ENCODE results near the gene ALDH2. TPM values are rescaled to one million over a fixed set of nuclear protein-coding genes. Genes with fewer than 3 reads are reported as not detected.

ALDH2 gene
- polyA plus RNA-seq, 1 donor (not counting 4 experiments of a cell fraction or from before 2014, with no cell fraction given): 33.8 TPM

DNA sequence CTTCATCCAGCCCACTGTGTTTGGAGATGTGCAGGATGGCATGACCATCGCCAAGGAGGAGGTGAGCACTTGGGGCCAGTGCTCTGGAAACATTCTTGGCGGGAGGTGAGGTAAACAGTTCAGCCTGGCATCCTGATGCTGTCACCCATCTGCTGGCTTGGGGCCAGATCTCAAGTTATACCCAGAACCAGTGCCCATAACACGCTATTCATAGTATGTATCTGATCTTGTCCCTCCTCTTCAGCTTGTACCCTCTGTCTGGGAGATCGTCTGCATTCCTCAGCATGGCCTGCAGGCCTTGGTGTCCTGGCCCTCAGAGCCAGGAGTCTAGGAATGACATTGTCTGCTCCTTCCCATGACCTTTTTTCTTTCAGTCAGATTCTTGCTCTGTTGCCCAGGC, 31.4 kb downstream of the ALDH2 start:
- TF ChIP-seq CTCF (optimal IDR thresholded peaks at IDR 0.05 in 1 of 3, IDR thresholded peaks at IDR 0.05 in 1 of 3, conservative IDR thresholded peaks at IDR 0.05 in 1 of 3; ENCODE audit: extremely low read depth in 1 of 3, insufficient read depth in 2 of 3, low read length in 3 of 3) (no peak), EZH2 (IDR thresholded peaks at IDR 0.05; ENCODE audit: low read length) (no peak)
- Histone ChIP-seq H3K9me3 (ENCODE audit: control insufficient read depth, low read depth, low read length) (no peaks in the 10 kb centered on the region), H3K4me1 (ENCODE audit: control insufficient read depth, extremely low read depth, insufficient read depth, low read length) (no peaks in the 10 kb centered on the region), H3K27ac (ENCODE audit: control insufficient read depth, insufficient read depth, low read length) (no peak overlapping the region), H2AFZ (ENCODE audit: control insufficient read depth, low read length) (no peak overlapping the region), H3K9ac (ENCODE audit: control insufficient read depth, extremely low read depth, insufficient read depth, low read length) (no peak overlapping the region), H4K20me1 (ENCODE audit: control insufficient read depth, extremely low read depth, insufficient read depth, low read length) (no peaks in the 10 kb centered on the region), H3K27me3 (ENCODE audit: control insufficient read depth, extremely low read depth, insufficient read depth, low read length) (no peaks in the 10 kb centered on the region), H3K36me3 (ENCODE audit: control insufficient read depth in 2 of 2, extremely low read depth in 1 of 2, insufficient read depth in 2 of 2, low read length in 2 of 2) (peaks cover 7 to 8% of the 10 kb centered on the region in 2 experiments), H3K4me3 (ENCODE audit: control insufficient read depth in 2 of 3, extremely low read depth in 1 of 3, insufficient read depth in 2 of 3, low read depth in 1 of 3, low read length in 3 of 3) (no peak overlapping the region), H3K4me2 (ENCODE audit: control insufficient read depth, extremely low read depth, insufficient read depth, low read depth, low read length) (no peak overlapping the region), H3K9me1 (ENCODE audit: control insufficient read depth, extremely low read depth, insufficient read depth, low read length) (no peaks in the 10 kb centered on the region), H3K79me2 (ENCODE audit: control insufficient read depth, insufficient read depth, low read length) (no peaks in the 10 kb centered on the region)
- DNase-seq (ENCODE audit: low read depth, low spot score): no peak
- dilution Hi-C loops (cut with MboI; ENCODE audit: extremely low pct_ligation_motif_present, low sequenced_read_pairs): no loop called here
- FAIRE-seq: no peak

GRCh38 chr12:111799758-111800157, 33.0 kb downstream of the ALDH2 start:
- Histone ChIP-seq H3K9me3 (ENCODE audit: control insufficient read depth, low read depth, low read length) (no peaks in the 10 kb centered on the region), H3K9ac (ENCODE audit: control insufficient read depth, extremely low read depth, insufficient read depth, low read length) (no peak overlapping the region), H3K79me2 (ENCODE audit: control insufficient read depth, insufficient read depth, low read length) (no peaks in the 10 kb centered on the region), H3K36me3 (ENCODE audit: control insufficient read depth in 2 of 2, extremely low read depth in 1 of 2, insufficient read depth in 2 of 2, low read length in 2 of 2) (peaks cover 7 to 8% of the 10 kb centered on the region in 2 experiments), H3K9me1 (ENCODE audit: control insufficient read depth, extremely low read depth, insufficient read depth, low read length) (no peaks in the 10 kb centered on the region), H3K4me1 (ENCODE audit: control insufficient read depth, extremely low read depth, insufficient read depth, low read length) (no peaks in the 10 kb centered on the region), H4K20me1 (ENCODE audit: control insufficient read depth, extremely low read depth, insufficient read depth, low read length) (no peaks in the 10 kb centered on the region), H3K4me2 (ENCODE audit: control insufficient read depth, extremely low read depth, insufficient read depth, low read depth, low read length) (no peak overlapping the region), H3K27me3 (ENCODE audit: control insufficient read depth, extremely low read depth, insufficient read depth, low read length) (no peaks in the 10 kb centered on the region), H3K27ac (ENCODE audit: control insufficient read depth, insufficient read depth, low read length) (no peak overlapping the region), H3K4me3 (ENCODE audit: control insufficient read depth in 2 of 3, extremely low read depth in 1 of 3, insufficient read depth in 2 of 3, low read depth in 1 of 3, low read length in 3 of 3) (no peak overlapping the region), H2AFZ (ENCODE audit: control insufficient read depth, low read length) (no peak overlapping the region)
- dilution Hi-C loops (cut with MboI; ENCODE audit: extremely low pct_ligation_motif_present, low sequenced_read_pairs): no loop called here
- no peak for DNase-seq (ENCODE audit: low read depth, low spot score)
- TF ChIP-seq CTCF (optimal IDR thresholded peaks at IDR 0.05 in 1 of 3, IDR thresholded peaks at IDR 0.05 in 1 of 3, conservative IDR thresholded peaks at IDR 0.05 in 1 of 3; ENCODE audit: extremely low read depth in 1 of 3, insufficient read depth in 2 of 3, low read length in 3 of 3) (no peak), EZH2 (IDR thresholded peaks at IDR 0.05; ENCODE audit: low read length) (no peak)
- no peak for FAIRE-seq

All from keratinocyte (primary cell).